Fibroblast of mammary gland (primary cell): ENCODE data around the gene ANKRD11.

Experiments
- DNase-seq: peaks from one replicate; pipeline ENCODE4 v3.0.0-alpha.2; 2010; ENCODE audit warnings: low read depth
- H3K4me3 ChIP-seq: 2 replicates; pipeline ENCODE4 v1.5.1; 2011; ENCODE audit warnings: low read depth, mild to moderate bottlenecking, low read length, moderate library complexity; ENCODE audit not compliant: control insufficient read depth
- CTCF ChIP-seq: conservative IDR thresholded peaks from 2 replicates; pipeline ENCODE4 v1.5.1; 2011; ENCODE audit warnings: low read depth, low read length, inconsistent platforms; ENCODE audit not compliant: control insufficient read depth, insufficient read depth

The ANKRD11 gene

GRCh38 chr16:89230255-89230654, 260.1 kb downstream of the ANKRD11 start:
- H3K4me3 ChIP-seq: no peak overlapping the region
- TF ChIP-seq CTCF: no peak
- DNase-seq: no peak

- no peak overlapping the region for H3K4me3 ChIP-seq
- no peak for DNase-seq
- TF ChIP-seq CTCF: no peak
Measured at GRCh38 chr16:89224665-89225064, 265.7 kb downstream of the ANKRD11 start.

GRCh38 chr16:89222931-89223330, 267.4 kb downstream of the ANKRD11 start:
- no peak overlapping the region for H3K4me3 ChIP-seq
- no peak for DNase-seq

GRCh38 chr16:89221604-89222003, 268.8 kb downstream of the ANKRD11 start:
- H3K4me3 ChIP-seq: no peak overlapping the region
- TF ChIP-seq CTCF: no peak
- DNase-seq: no peak

More at GRCh38 chr16:89222931-89223330, 267.4 kb downstream of the ANKRD11 start:
- no peak for TF ChIP-seq CTCF

- no peak for TF ChIP-seq CTCF
- no peak overlapping the region for H3K4me3 ChIP-seq
- no peak for DNase-seq
Measured at GRCh38 chr16:89219365-89219764, 271.0 kb downstream of the ANKRD11 start.
